Ishikawa (cell line): Measurements from ENCODE around the gene DARS1.

ENCODE experiments used
- CEBPB ChIP-seq: IDR thresholded peaks from 2 replicates; pipeline ENCODE4 v1.6.1; 2012
- CREB1 ChIP-seq: IDR thresholded peaks from 2 replicates; pipeline ENCODE4 v1.6.1; 2012; ENCODE audit warnings: low read depth
- EGR1 ChIP-seq: IDR thresholded peaks from 2 replicates; pipeline ENCODE4 v1.6.1; 2012
- EP300 ChIP-seq: IDR thresholded peaks from 2 replicates; pipeline ENCODE4 v1.6.1; 2012; ENCODE audit warnings: borderline replicate concordance
- FOXM1 ChIP-seq: IDR thresholded peaks from 2 replicates; pipeline ENCODE4 v1.6.1; 2012; ENCODE audit warnings: low read depth, borderline replicate concordance
- MAX ChIP-seq: IDR thresholded peaks from 2 replicates; pipeline ENCODE4 v1.6.1; 2012
- NFIC ChIP-seq: IDR thresholded peaks from 2 replicates; pipeline ENCODE4 v1.6.1; 2012
- RAD21 ChIP-seq: IDR thresholded peaks from 2 replicates; pipeline ENCODE4 v1.6.1; 2012; ENCODE audit warnings: low read depth
- REST ChIP-seq: IDR thresholded peaks from 2 replicates; pipeline ENCODE4 v1.6.1; 2012; ENCODE audit warnings: low read depth, mild to moderate bottlenecking
- TAF1 ChIP-seq: IDR thresholded peaks from 2 replicates; pipeline ENCODE4 v1.6.1; 2012; ENCODE audit warnings: low read depth, mild to moderate bottlenecking
- TCF12 ChIP-seq: IDR thresholded peaks from 2 replicates; pipeline ENCODE4 v1.6.1; 2012; ENCODE audit warnings: low read depth
- TEAD4 ChIP-seq: IDR thresholded peaks from 2 replicates; pipeline ENCODE4 v1.6.1; 2012
- YY1 ChIP-seq: IDR thresholded peaks from 2 replicates; pipeline ENCODE4 v1.6.1; 2012; ENCODE audit warnings: low read depth
- ZBTB7A ChIP-seq: IDR thresholded peaks from 2 replicates; pipeline ENCODE4 v1.6.1; 2012; ENCODE audit warnings: low read depth
- TF ChIP-seq, protein P1 (sequence below): IDR thresholded peaks from 2 replicates; pipeline ENCODE4 v1.6.1; 2012

The DARS1 gene

GRCh38 chr2:136017786-136018185 is 32.4 kb upstream of the DARS1 start:
- TF ChIP-seq RAD21 = no peak
- TF ChIP-seq, protein P1, sequence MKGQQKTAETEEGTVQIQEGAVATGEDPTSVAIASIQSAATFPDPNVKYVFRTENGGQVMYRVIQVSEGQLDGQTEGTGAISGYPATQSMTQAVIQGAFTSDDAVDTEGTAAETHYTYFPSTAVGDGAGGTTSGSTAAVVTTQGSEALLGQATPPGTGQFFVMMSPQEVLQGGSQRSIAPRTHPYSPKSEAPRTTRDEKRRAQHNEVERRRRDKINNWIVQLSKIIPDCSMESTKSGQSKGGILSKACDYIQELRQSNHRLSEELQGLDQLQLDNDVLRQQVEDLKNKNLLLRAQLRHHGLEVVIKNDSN = no peak
- TF ChIP-seq YY1 = no peak
- no peak for TF ChIP-seq FOXM1
- TF ChIP-seq TCF12 = no peak
- TF ChIP-seq TEAD4 = no peak
- no peak for TF ChIP-seq NFIC
- TF ChIP-seq EP300 = no peak
- TF ChIP-seq TAF1 = no peak
- TF ChIP-seq ZBTB7A = no peak
- no peak for TF ChIP-seq CREB1
- no peak for TF ChIP-seq CEBPB
- TF ChIP-seq REST = no peak
- TF ChIP-seq MAX = no peak

DNA sequence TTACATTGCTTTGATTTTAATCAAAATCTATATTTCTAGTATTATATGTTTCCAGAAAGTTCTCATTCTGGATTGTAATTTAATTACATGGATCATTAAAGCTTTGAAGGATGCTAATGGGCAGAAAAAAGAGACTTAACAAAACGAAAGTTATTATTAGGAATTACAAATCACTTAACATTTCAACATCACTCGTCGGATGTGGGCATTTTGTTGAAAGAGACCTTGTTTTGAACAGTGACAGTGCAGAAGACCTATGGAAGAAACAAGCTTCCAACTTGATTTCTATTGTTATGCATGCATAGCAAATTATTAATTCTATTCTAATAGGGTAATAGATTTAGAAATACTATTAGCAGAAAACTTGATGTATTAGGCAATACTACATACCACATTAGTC is 31.4 kb upstream of the DARS1 start:
- no peak for TF ChIP-seq CREB1

GRCh38 chr2:136016427-136016826 is 31.0 kb upstream of the DARS1 start:
- no peak for TF ChIP-seq TCF12
- TF ChIP-seq CREB1 = no peak
- no peak for TF ChIP-seq TAF1

- TF ChIP-seq TCF12 (no peak), MAX (no peak), TAF1 (no peak), NFIC (no peak), CEBPB (no peak)
Measured at GRCh38 chr2:136015699-136016098, 30.3 kb upstream of the DARS1 start.

GRCh38 chr2:136014411-136014810 is 29.0 kb upstream of the DARS1 start:
- TF ChIP-seq EGR1 (no peak), RAD21 (no peak), MAX (no peak)

DNA sequence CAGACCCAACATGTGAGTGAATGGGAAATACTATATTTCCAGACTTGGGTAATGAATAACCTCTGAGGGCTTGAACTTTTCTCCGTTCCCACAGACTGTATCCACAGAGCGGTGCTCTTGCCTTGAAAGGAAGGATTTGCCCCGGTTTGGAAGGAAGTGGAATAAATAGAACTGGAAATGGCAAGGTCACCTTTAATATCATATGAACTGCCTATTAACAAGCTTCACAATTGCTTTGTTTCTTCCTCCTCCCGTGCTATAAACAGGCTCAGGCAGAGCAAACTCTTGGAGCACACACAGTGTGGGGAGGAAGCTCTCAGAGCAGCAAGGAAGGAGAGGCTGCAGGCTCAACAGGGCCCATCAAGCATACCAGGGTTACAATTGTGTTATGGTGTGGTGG is 28.5 kb upstream of the DARS1 start:
- TF ChIP-seq CREB1 (no peak), MAX (no peak), TEAD4 (no peak), EP300 (no peak), TAF1 (no peak), FOXM1 (no peak), CEBPB (no peak), EGR1 (no peak), YY1 (no peak)

DNA sequence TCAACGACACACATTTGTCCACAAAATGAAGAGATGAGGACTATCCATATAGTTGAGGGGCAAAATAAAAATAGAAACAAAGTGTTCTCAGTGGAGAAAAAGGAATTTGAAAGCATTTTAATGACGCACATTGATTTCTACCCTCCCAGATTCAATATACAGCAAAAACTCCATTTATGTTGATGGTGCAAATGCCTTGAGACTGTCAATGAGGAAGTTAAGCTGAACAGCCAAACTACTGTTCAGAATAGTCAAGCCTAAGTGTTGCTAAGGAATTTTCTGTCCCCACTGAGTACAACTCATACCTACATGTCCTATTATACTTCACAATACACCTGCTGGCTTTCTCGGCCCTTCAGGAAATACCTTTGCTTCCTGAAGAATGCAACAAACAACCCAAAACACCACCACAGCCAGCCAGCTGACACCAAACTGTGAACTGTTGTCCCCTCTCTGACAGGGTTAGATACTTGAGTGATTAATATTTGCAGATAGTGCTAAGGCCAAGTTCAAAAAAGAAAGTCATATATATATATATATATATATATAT is 27.8 kb upstream of the DARS1 start:
- no peak for TF ChIP-seq REST
- TF ChIP-seq YY1 = no peak

GRCh38 chr2:136012315-136012714 is 26.9 kb upstream of the DARS1 start:
- TF ChIP-seq RAD21 (no peak), ZBTB7A (no peak), EGR1 (no peak), CREB1 (no peak), TCF12 (no peak), EP300 (no peak), MAX (no peak), REST (no peak), CEBPB (no peak), YY1 (no peak), TEAD4 (no peak), NFIC (no peak), TAF1 (no peak), FOXM1 (no peak)
- TF ChIP-seq, protein P1 = no peak
